Stimulated activated CD4-positive, alpha-beta T cell treated with anti-CD3 and anti-CD28 coated beads, Interleukin-15, amount 100 ng/mL, for 48 hours (primary cell): ENCODE data around the gene ABCC1.

ENCODE experiments used
- DNase-seq, 2 donors: peaks; one replicate each; pipeline ENCODE4 v3.0.0-alpha.2; 2020; ENCODE audit warnings: low read depth in 2 of 2

ABCC1 gene

GRCh38 chr16:16048904-16049582 is 99.6 kb downstream of the ABCC1 start:
- no peak for DNase-seq

GRCh38 chr16:16050106-16050505 is 100.7 kb downstream of the ABCC1 start:
- no peak for DNase-seq

GRCh38 chr16:16051132-16051531 is 101.7 kb downstream of the ABCC1 start:
- DNase-seq = no peak

- DNase-seq = no peak
These were observed 103.5 kb downstream of the ABCC1 start for GRCh38 chr16:16052916-16053315.

GRCh38 chr16:16057102-16057501 is 107.7 kb downstream of the ABCC1 start:
- no peak for DNase-seq

- DNase-seq = no peak
These were observed 109.7 kb downstream of the ABCC1 start for GRCh38 chr16:16059160-16059559.

- no peak for DNase-seq
These were observed 110.6 kb downstream of the ABCC1 start for GRCh38 chr16:16059895-16060590.

GRCh38 chr16:16062023-16062937 is 112.9 kb downstream of the ABCC1 start:
- DNase-seq = no peak

- no peak for DNase-seq
These were observed 114.3 kb downstream of the ABCC1 start for GRCh38 chr16:16063683-16064082.

- DNase-seq = no peak
These were observed 115.5 kb downstream of the ABCC1 start for GRCh38 chr16:16064874-16065384.

- DNase-seq = no peak
These were observed 117.7 kb downstream of the ABCC1 start for GRCh38 chr16:16067127-16067526.

- no peak for DNase-seq
These were observed 122.3 kb downstream of the ABCC1 start for GRCh38 chr16:16071631-16072244.

- no peak for DNase-seq
These were observed 123.7 kb downstream of the ABCC1 start for GRCh38 chr16:16073001-16073545.

- no peak for DNase-seq
These were observed 124.8 kb downstream of the ABCC1 start for GRCh38 chr16:16073891-16074881.

GRCh38 chr16:16075488-16076422 is 126.3 kb downstream of the ABCC1 start:
- DNase-seq = no peak

- DNase-seq = no peak
These were observed 127.0 kb downstream of the ABCC1 start for GRCh38 chr16:16076423-16076813.

GRCh38 chr16:16080465-16081065 is 131.1 kb downstream of the ABCC1 start:
- no peak for DNase-seq

- DNase-seq = no peak
These were observed 131.7 kb downstream of the ABCC1 start for GRCh38 chr16:16081141-16081540.

- DNase-seq = no peak
These were observed 132.8 kb downstream of the ABCC1 start for GRCh38 chr16:16082255-16082654.
